Medulla oblongata (tissue), 1 donor: Measurements from ENCODE around the gene NPIPA7.
"Not testable (repeated sequence)": the region's sequence is repeated elsewhere in the genome, so short reads cannot be mapped to it uniquely, and the experiment has no call there.

Experiments used
- DNase-seq: peaks from one replicate; pipeline ENCODE4 v3.0.0-alpha.2; 2015; ENCODE audit errors: extremely low spot score

NPIPA7 gene

DNA sequence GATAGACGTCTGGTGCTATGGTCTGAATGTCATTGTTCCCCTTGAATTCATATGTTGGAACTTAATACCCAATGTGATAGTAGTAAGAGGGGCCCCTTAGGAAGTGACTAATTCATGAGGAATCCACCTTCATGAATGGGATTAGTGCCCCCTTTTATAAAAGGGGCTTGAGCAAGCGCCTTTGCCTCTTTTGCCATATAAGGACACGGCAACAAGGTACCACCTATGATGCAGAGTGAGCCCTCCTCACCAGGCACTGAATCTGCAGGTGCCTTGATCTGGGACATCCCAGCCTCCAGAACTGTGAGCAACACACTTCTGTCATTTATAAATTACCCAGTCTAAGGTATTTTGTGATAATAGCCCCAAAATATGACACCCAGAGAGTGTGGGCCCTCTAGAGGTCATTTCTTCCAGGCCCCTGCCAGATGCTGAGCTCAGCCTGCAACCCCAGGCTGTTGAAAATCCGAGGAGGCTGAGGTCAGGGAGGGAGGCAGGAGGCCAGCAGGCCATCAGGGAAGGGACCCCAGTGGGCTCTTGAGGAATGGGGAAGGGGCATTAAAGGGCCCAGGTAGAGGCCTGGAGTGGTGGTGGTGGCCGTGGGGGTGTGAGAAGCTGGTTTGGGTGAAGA is 39.1 kb downstream of the NPIPA7 start:
- not testable (repeated sequence) for DNase-seq

DNA sequence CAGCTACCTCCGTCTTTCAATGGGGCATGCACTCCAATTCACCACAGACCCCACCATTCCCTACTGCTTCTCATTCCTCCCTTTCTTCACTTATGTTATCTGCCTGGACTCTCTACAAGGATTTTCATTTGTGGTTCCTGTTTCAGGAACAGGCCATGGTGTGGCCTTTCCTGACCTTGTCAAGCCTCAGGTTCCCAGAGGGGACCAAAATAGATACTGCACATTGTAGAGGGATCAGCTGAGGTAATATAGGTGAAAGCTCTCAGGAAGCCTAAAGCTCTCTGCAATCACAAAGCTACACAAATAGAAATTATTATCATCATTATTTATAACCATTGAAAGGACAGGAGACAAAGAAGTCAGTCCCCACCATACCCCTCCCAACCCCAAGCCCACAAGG is 41.6 kb downstream of the NPIPA7 start:
- not testable (repeated sequence) for DNase-seq

DNA sequence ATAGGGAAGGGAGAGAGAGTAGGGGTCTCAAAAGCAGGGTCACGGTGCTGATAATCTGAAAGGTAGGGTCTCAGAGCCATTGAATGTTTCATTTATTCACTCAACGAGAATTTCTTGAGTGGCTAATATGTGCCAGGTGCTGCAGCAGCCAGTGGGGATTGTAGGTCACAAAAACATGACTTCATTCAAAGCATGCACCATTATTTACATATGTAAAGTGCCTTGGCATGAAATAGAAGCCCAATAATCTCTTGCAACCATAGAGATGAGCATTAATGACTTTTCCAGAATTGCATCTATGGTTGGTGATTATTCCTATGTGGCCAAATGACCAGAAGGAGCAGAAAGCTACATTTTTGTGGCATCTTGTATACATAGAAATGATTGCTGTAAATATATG is 46.2 kb downstream of the NPIPA7 start:
- not testable (repeated sequence) for DNase-seq

DNA sequence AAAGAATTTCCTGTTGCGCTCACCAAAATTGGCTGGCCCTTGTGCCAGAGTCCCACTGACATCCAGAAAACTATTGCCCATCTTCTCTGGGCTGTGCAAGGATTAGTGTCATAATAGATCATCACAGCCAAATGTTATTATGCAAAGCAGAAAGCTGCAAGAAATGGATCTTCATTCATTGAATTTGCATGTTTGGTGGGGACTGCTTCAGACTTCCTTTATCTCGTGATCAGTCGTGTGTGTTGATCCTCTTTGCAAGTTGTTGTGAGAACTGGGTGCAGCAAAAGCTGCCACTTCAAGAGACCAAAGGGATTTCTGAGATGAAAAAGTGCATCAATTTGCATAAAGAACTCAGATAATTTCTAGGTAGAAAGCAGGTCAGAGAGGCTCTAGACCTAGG is 52.2 kb downstream of the NPIPA7 start:
- not testable (repeated sequence) for DNase-seq

DNA sequence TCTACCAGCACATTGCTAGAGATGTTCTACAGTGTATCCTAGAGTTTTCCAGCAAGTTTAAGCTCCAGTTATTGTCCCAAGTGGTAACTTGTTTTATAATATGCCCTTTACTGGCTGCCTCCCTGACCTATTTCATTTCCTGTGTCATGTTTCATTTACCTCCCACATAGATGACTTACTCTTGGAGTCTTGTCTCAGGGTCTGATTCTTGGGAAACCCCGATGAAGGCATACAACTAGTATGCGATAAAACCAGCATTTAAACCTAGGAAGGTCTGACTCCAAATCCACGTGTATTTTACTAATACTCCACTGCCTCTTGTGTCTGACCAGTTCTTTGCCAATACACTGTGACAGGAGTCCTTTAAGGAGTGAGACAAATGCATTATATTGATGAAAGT is 55.8 kb downstream of the NPIPA7 start:
- not testable (repeated sequence) for DNase-seq

DNA sequence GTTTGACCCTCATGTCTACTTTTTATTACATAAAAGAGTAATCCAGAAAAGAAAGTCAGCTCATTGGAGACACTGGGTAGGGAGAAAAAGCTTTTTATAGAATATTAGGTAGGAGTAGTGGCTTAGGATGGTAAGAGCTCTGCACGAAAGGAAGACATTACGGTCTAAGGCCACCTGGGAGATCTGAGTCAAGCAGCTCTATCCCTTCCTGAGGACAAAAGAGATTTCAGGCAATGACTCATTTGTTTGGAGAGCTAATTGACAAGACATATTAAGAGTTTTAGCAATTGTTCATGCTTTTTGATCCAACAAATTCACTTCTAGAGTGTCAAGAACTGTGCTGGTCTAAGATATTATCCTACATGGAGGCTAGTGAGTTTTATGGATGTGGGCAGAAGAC is 62.5 kb downstream of the NPIPA7 start:
- not testable (repeated sequence) for DNase-seq
